ENCODE data around the gene NTF3.

NTF3 gene

DNA sequence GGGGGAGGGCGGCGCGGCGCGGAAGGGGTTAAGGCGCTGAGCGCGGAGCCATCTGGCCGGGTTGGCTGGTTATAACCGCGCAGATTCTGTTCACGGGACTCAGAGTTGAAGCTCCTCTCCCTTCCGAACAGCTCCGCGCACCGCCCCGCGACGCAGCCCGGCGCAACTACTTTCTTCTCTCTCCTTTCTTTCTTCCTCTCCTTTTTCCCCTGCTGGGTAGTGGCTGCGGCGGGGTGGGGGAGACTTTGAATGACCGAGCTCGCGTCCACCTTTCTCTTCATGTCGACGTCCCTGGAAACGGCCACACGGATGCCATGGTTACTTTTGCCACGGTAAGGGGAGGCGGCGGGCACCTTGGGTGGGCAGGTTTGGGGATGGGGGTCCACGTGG, at the start of gene NTF3:
Gene NTF3, plus strand, starts transcription at position 98 of the 390 bp plus-strand sequence. Its CDS starts 217 bp downstream, at position 315.
- DNase-seq (ENCODE audit: low spot score) = no peak

GRCh38 chr12:5384015-5384414, 47.9 kb upstream of the NTF3 start:
- DNase-seq (ENCODE audit: low spot score) = no peak

- DNase-seq (ENCODE audit: low spot score) = no peak
Observed at GRCh38 chr12:5388581-5389535, 43.0 kb upstream of the NTF3 start.

GRCh38 chr12:5390174-5390799, 41.6 kb upstream of the NTF3 start:
- DNase-seq (ENCODE audit: low spot score) = no peak

- DNase-seq (ENCODE audit: low spot score) = no peak
Observed at GRCh38 chr12:5391653-5392052, 40.3 kb upstream of the NTF3 start.

- no peak for DNase-seq (ENCODE audit: low spot score)
Observed at GRCh38 chr12:5392961-5393360, 38.9 kb upstream of the NTF3 start.

DNA sequence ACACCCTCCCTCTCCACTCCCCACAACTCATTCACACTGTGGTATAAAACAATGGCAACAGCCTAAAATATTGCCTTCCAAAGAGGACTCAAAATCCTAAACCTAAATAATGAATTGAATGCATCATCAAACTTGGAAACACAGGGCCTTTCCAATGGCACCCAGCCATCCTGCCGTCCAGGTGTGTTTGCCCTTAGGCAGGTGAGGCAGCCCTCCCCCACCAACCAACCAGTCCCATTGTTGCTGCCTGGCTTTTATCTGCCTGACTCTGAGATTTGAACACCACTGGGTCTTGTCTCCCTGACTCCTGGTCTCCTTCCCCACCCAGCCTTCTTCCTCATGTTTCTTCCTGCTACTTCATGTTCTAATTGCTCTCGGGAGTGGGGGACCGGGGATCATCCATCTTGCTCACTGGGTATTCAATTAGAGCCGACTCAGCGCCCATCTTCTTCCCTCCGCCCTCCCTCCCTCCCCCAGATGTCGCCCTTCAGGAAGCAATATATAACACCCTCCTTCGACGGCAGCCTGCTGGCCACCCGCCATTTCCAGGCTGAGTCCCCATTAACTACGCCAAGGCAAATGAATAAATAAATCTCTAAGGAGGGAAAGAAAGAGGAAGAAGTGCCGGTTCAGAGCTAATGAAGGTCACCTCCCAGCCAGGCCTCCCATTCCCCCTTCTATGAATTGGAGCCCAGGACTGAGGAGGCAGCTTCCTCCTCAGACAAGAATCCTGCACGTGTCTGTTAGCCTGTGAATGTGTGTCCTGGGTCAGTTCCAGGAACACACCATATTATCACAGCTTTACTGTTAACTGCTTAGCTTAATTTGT, 36.3 kb upstream of the NTF3 start:
- no peak for DNase-seq (ENCODE audit: low spot score)

GRCh38 chr12:5396541-5396940, 35.4 kb upstream of the NTF3 start:
- DNase-seq (ENCODE audit: low spot score) = no peak

DNA sequence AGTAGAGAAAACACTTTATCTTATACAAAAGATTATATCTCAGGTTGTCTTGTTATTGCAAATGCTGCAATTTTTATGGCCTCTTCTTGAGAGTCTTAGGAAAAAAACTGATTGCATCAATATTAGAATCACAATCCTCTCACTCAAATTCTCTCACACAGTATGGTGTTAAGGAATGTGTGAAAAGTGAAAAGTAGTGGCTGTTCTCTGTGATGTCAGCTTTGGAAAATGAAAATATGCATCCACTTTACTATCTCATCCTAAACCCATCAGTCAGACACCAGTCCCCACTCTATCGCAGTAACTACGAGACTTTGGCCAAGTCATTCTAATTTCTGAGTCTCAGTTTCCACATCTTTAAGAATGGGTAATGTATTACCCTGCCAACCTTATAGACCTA, 32.6 kb upstream of the NTF3 start:
- DNase-seq (ENCODE audit: low spot score) = no peak

- no peak for DNase-seq (ENCODE audit: low spot score)
Observed at GRCh38 chr12:5402009-5402935, 29.6 kb upstream of the NTF3 start.

DNA sequence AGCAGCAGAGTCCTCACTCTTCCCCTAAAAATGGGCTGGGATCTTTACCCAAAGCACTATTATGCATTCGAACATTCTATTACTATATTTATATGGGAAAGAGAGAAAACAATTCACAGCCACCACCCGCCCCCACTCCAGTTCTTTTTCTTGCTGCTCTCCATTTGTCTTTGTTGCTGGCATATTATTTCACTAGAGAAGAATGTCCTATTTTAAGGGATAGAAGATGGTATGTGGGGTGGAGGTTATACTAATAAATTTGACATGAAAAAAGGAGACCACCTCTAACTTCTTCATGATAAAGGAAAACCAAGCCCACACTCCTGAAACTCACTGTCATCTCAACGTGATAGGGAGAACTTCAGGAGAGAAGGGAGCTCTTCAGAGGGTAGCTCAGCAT, 28.5 kb upstream of the NTF3 start:
- no peak for DNase-seq (ENCODE audit: low spot score)

- DNase-seq (ENCODE audit: low spot score) = no peak
Observed at GRCh38 chr12:5407034-5407856, 24.7 kb upstream of the NTF3 start.

DNA sequence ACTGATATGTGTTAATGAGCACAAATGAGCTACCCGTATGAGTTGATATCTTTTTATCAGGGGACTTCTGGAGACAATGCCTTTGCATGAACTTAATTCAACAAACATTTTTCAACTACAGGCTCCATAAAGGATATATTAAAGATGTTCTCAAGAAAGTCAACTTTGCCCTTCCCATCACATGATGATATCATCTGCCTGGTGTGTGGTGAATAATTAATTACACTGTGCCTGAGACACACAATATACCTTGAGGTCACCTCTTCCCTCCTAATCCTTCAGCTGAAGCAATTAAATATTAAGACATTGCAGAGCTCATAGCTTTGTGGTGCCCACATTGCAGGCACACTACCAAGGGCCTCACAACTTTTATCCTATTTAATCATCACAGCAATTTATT, 22.3 kb upstream of the NTF3 start:
- DNase-seq (ENCODE audit: low spot score) = no peak

- DNase-seq (ENCODE audit: low spot score) = no peak
Observed at GRCh38 chr12:5416571-5416970, 15.3 kb upstream of the NTF3 start.

GRCh38 chr12:5417500-5417899, 14.4 kb upstream of the NTF3 start:
- DNase-seq (ENCODE audit: low spot score) = no peak

DNA sequence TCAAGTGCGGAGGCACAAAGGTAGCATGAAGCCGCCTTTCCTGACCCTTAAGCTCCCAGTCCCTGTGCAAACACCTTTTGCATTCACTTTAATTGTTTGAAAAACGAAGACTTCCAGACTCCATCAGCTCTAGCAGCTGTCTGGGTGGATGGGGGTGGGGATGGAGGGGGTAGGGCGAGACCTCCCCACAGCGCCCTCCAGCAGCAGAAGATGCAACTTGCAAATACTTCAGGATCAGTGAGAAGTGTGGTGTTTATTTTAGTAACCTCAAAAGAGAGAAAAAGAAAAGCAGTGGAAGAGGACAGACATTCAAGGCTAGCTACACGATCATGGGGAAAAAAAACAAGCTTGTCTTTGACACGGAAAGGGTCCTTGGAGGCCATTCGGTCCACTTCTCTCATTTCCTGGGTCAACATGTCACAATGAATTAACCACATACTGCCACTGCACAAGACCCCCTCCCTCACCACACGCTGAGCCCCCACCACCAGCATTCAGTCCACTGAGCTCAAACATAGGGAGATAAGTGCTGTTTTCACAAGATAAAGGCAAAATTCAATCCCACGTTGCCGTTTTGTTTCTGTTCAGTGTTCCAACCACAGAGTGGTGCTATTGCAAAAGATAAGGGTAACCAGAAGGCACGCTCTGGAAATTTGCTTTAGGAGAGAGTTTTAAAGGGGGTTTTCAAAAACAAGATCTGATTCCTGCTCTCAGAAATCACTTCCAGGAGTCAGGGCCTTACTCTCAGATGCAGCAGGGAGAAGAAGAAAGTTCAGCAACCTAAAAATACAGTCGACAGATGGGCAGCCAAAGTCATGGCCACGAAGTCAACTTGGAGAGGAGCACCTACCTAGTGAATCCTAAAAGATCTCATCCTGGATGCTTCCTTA, 3.3 kb upstream of the NTF3 start:
- no peak for DNase-seq (ENCODE audit: low spot score)

- no peak for DNase-seq (ENCODE audit: low spot score)
Observed at GRCh38 chr12:5429741-5430557, 2.0 kb upstream of the NTF3 start.
